ENCODE data around the gene LILRB5.
"Not testable (repeated sequence)": the region's sequence is repeated elsewhere in the genome, so short reads cannot be mapped to it uniquely, and the experiment has no call there.

Gene LILRB5
- 0 reads per million in 2 donors for total RNA-seq

GRCh38 chr19:54257116-54257480 lies at the start of gene LILRB5:
Gene LILRB5 (minus strand): TSS chr19:54257273. CDS start chr19:54257193, 80 bp downstream.
- DNase-seq: no peak

- no peak for DNase-seq
Measured at GRCh38 chr19:54305141-54305540, 48.1 kb upstream of the LILRB5 start.

- DNase-seq: no peak
Measured at GRCh38 chr19:54302257-54302656, 45.2 kb upstream of the LILRB5 start.

GRCh38 chr19:54299515-54299914 lies 42.4 kb upstream of the LILRB5 start:
- DNase-seq: no peak

GRCh38 chr19:54299126-54299498 lies 42.0 kb upstream of the LILRB5 start:
- DNase-seq: no peak

- DNase-seq: no peak
Measured at GRCh38 chr19:54298357-54299125, 41.5 kb upstream of the LILRB5 start.

GRCh38 chr19:54297759-54298305 lies 40.8 kb upstream of the LILRB5 start:
- DNase-seq: no peak

- DNase-seq: no peak
Measured at GRCh38 chr19:54294539-54294938, 37.5 kb upstream of the LILRB5 start.

GRCh38 chr19:54289160-54289559 lies 32.1 kb upstream of the LILRB5 start:
- not testable (repeated sequence) for DNase-seq

GRCh38 chr19:54287456-54287855 lies 30.4 kb upstream of the LILRB5 start:
- no peak for DNase-seq

- not testable (repeated sequence) for DNase-seq
Measured at GRCh38 chr19:54286283-54286682, 29.2 kb upstream of the LILRB5 start.

- not testable (repeated sequence) for DNase-seq
Measured at GRCh38 chr19:54285427-54286056, 28.5 kb upstream of the LILRB5 start.

GRCh38 chr19:54282686-54283470 lies 25.8 kb upstream of the LILRB5 start:
- no peak for DNase-seq

- not testable (repeated sequence) for DNase-seq
Measured at GRCh38 chr19:54281729-54282075, 24.6 kb upstream of the LILRB5 start.

- DNase-seq: no peak
Measured at GRCh38 chr19:54281007-54281728, 24.1 kb upstream of the LILRB5 start, which contains the start of gene LILRB2. Gene LILRB2 (minus strand): TSS chr19:54281110. CDS start chr19:54280496, 614 bp downstream.

GRCh38 chr19:54280441-54280840 lies 23.4 kb upstream of the LILRB5 start:
- DNase-seq: not testable (repeated sequence)

- DNase-seq: not testable (repeated sequence)
Measured at GRCh38 chr19:54280025-54280424, 23.0 kb upstream of the LILRB5 start.

- DNase-seq: no peak
Measured at GRCh38 chr19:54279406-54279962, 22.4 kb upstream of the LILRB5 start.

- not testable (repeated sequence) for DNase-seq
Measured at GRCh38 chr19:54278571-54279195, 21.6 kb upstream of the LILRB5 start.

GRCh38 chr19:54278056-54278455 lies 21.0 kb upstream of the LILRB5 start:
- DNase-seq: not testable (repeated sequence)

- not testable (repeated sequence) for DNase-seq
Measured at GRCh38 chr19:54277111-54277615, 20.1 kb upstream of the LILRB5 start.

Data from T-helper 9 cell (primary cell).